H1 (cell line): ENCODE measurements around the gene LAMB3. TPM values are rescaled to one million over a fixed set of nuclear protein-coding genes. Genes with fewer than 3 reads are reported as not detected.

Experiments used
- CTCF ChIA-PET: fragments of 300-600 bp; sonication (Branson Sonifier 250); formaldehyde crosslinking; loops from one replicate; lab custom pipeline; 2021; ENCODE audit not compliant: partially characterized antibody; lab: Charles Lee
- POLR2A ChIA-PET: fragments of 300-600 bp; sonication (Branson Sonifier 250); formaldehyde crosslinking; loops from one replicate; lab custom pipeline; 2021; ENCODE audit warnings: inconsistent platforms; ENCODE audit not compliant: partially characterized antibody; lab: Charles Lee
- DNase-seq, 2 experiments: peaks; one replicate each; pipeline versions ENCODE4 v3.0.0 to v3.0.0-alpha.2; 2010 to 2022; ENCODE audit warnings: low spot score in 2 of 2, low read depth in 1 of 2, mixed read lengths in 1 of 2
- FAIRE-seq: peaks from 2 replicates; lab custom pipeline; 2011; peaks lifted over from hg19 to GRCh38; lab: Jason Lieb, UNC
- H2AFZ ChIP-seq: 2 replicates; pipeline ENCODE4 v1.8.1; 2012; ENCODE audit warnings: low read length, inconsistent platforms
- H2AK5ac ChIP-seq: 2 replicates; pipeline ENCODE4 v1.6.1; 2013; ENCODE audit warnings: low read depth, low read length
- H2BK120ac ChIP-seq: replicated peaks from 2 replicates; pipeline ENCODE3; 2013; ENCODE audit warnings: low read depth, low read length, inconsistent platforms
- H2BK12ac ChIP-seq: 2 replicates; pipeline ENCODE4 v1.6.1; 2013; ENCODE audit warnings: low read depth, low read length
- H2BK15ac ChIP-seq: 2 replicates; pipeline ENCODE4 v1.6.1; 2013; ENCODE audit warnings: low read length
- H2BK20ac ChIP-seq: 2 replicates; pipeline ENCODE4 v1.6.1; 2013; ENCODE audit warnings: low read length
- H2BK5ac ChIP-seq: 2 replicates; pipeline ENCODE4 v1.6.1; 2013; ENCODE audit warnings: low read depth, low read length
- H3K14ac ChIP-seq: 2 replicates; pipeline ENCODE4 v1.6.1; 2013; ENCODE audit warnings: inconsistent platforms; ENCODE audit not compliant: insufficient read length
- H3K18ac ChIP-seq: 2 replicates; pipeline ENCODE4 v1.6.1; 2013; ENCODE audit warnings: low read length; ENCODE audit errors: extremely low read depth
- H3K23ac ChIP-seq: 2 replicates; pipeline ENCODE4 v1.6.1; 2013; ENCODE audit warnings: inconsistent platforms; ENCODE audit not compliant: insufficient read length
- H3K23me2 ChIP-seq: 2 replicates; pipeline ENCODE4 v1.6.1; 2013; ENCODE audit warnings: low read depth, low read length
- H3K27ac ChIP-seq: 2 replicates; pipeline ENCODE4 v1.6.1; 2011; ENCODE audit warnings: low read depth, low read length, inconsistent platforms
- H3K27me3 ChIP-seq, 4 experiments: replicated peaks in 1 of 4; 1 replicate in 1 of 4; 2 replicates in 3 of 4; pipeline versions ENCODE4 v1.6.1 to v1.8.1; 2011 to 2013; ENCODE audit warnings: low read length in 3 of 4, mild to moderate bottlenecking in 3 of 4, inconsistent platforms in 2 of 4, mixed read lengths in 2 of 4, moderate library complexity in 1 of 4; ENCODE audit not compliant: control insufficient read depth in 3 of 4, insufficient read depth in 3 of 4; ENCODE audit errors: extremely low read depth in 1 of 4
- H3K36me3 ChIP-seq, 4 experiments: 2 replicates each; pipeline versions ENCODE4 v1.6.1 to v1.8.1; 2011 to 2013; ENCODE audit warnings: mild to moderate bottlenecking in 4 of 4, low read length in 3 of 4, moderate library complexity in 2 of 4, control low read depth in 1 of 4, inconsistent platforms in 1 of 4; ENCODE audit not compliant: insufficient read depth in 4 of 4, control insufficient read depth in 2 of 4
- H3K4ac ChIP-seq: replicated peaks from 2 replicates; pipeline ENCODE3; 2013; ENCODE audit warnings: low read length, low read depth, mixed read lengths, inconsistent platforms; ENCODE audit not compliant: insufficient read length
- H3K4me1 ChIP-seq, 4 experiments: replicated peaks in 1 of 4; 1 replicate in 1 of 4; 2 replicates in 3 of 4; pipeline versions ENCODE4 v1.6.1 to v1.8.1; 2011 to 2013; ENCODE audit warnings: low read length in 3 of 4, inconsistent platforms in 2 of 4, mixed read lengths in 1 of 4; ENCODE audit not compliant: insufficient read depth in 4 of 4, control insufficient read depth in 3 of 4
- H3K4me2 ChIP-seq, 2 experiments: 2 replicates each; pipeline versions ENCODE4 v1.6.1 to v1.8.1; 2011 to 2013; ENCODE audit warnings: low read depth in 2 of 2, low read length in 2 of 2, control low read depth in 1 of 2, inconsistent platforms in 1 of 2, mild to moderate bottlenecking in 1 of 2; ENCODE audit not compliant: insufficient read depth in 1 of 2
- H3K4me3 ChIP-seq, 4 experiments: fragments of 200-600, 300-600 bp in 1 of 4; sonication (generic), shearing (Covaris generic), sonication (Bioruptor Twin) in 1 of 4; 2 replicates each; pipeline versions ENCODE4 v1.5.1 to v1.8.1; 2011 to 2016; ENCODE audit warnings: low read length in 4 of 4, low read depth in 3 of 4, control low read depth in 2 of 4, inconsistent platforms in 2 of 4, mild to moderate bottlenecking in 2 of 4, mixed read lengths in 1 of 4, moderate library complexity in 1 of 4; ENCODE audit not compliant: insufficient read depth in 2 of 4; ENCODE audit errors: extremely low read depth in 1 of 4
- H3K56ac ChIP-seq: replicated peaks from 2 replicates; pipeline ENCODE3; 2013; ENCODE audit warnings: low read depth, mild to moderate bottlenecking, mixed read lengths, low read length, inconsistent platforms; ENCODE audit not compliant: insufficient read length
- H3K79me1 ChIP-seq: 2 replicates; pipeline ENCODE4 v1.6.1; 2013; ENCODE audit warnings: low read depth, low read length, control low read depth
- H3K79me2 ChIP-seq, 2 experiments: 2 replicates each; pipeline versions ENCODE4 v1.6.1 to v1.8.1; 2012 to 2013; ENCODE audit warnings: low read length in 2 of 2, mild to moderate bottlenecking in 2 of 2, inconsistent platforms in 1 of 2; ENCODE audit not compliant: insufficient read depth in 2 of 2, control insufficient read depth in 1 of 2
- H3K9ac ChIP-seq, 4 experiments: replicated peaks in 1 of 4; 1 replicate in 1 of 4; 2 replicates in 3 of 4; pipeline versions ENCODE4 v1.6.1 to v1.8.1; 2011 to 2013; ENCODE audit warnings: low read depth in 3 of 4, low read length in 3 of 4, control low read depth in 2 of 4, mild to moderate bottlenecking in 2 of 4, moderate library complexity in 2 of 4, inconsistent platforms in 1 of 4; ENCODE audit errors: extremely low read depth in 1 of 4
- H3K9me3 ChIP-seq, 2 experiments: 2 replicates each; pipeline versions ENCODE4 v1.6.1 to v1.8.1; 2012 to 2013; ENCODE audit warnings: mild to moderate bottlenecking in 2 of 2, moderate library complexity in 2 of 2, control low read depth in 1 of 2, inconsistent platforms in 1 of 2, low read depth in 1 of 2, low read length in 1 of 2, mixed read lengths in 1 of 2; ENCODE audit not compliant: insufficient read depth in 2 of 2
- H4K20me1 ChIP-seq, 2 experiments: replicated peaks in 1 of 2; 2 replicates each; pipeline versions ENCODE3 to v1.8.1; 2011 to 2013; ENCODE audit warnings: inconsistent platforms in 2 of 2, low read length in 2 of 2, mild to moderate bottlenecking in 1 of 2; ENCODE audit not compliant: insufficient read depth in 2 of 2, control insufficient read depth in 1 of 2
- H4K5ac ChIP-seq: 2 replicates; pipeline ENCODE4 v1.6.1; 2013; ENCODE audit warnings: low read length, low read depth, mixed read lengths, inconsistent platforms; ENCODE audit not compliant: insufficient read length
- H4K8ac ChIP-seq: 2 replicates; pipeline ENCODE4 v1.8.0; 2013; ENCODE audit warnings: mild to moderate bottlenecking, moderate library complexity, low read length, inconsistent platforms; ENCODE audit not compliant: insufficient read depth; ENCODE audit errors: extremely low read depth
- H4K91ac ChIP-seq: replicated peaks from 2 replicates; pipeline ENCODE3; 2013; ENCODE audit warnings: low read length, mixed read lengths, inconsistent platforms; ENCODE audit not compliant: insufficient read length
- MAX ChIP-seq: IDR thresholded peaks from 2 replicates; pipeline ENCODE4 v1.6.1; 2012; ENCODE audit warnings: inconsistent platforms
- SUZ12 ChIP-seq: fragments of 200-600 bp; sonication (generic); IDR thresholded peaks from 2 replicates; pipeline ENCODE4 v1.6.1; 2012; ENCODE audit warnings: mild to moderate bottlenecking, inconsistent platforms, low read length, moderate library complexity, mixed read lengths
- WGBS, 2 experiments: shearing (Covaris generic) in 1 of 2; methylation state at CpG; one replicate each; pipeline versions ENCODE4 v1.1.6 to v1.1.7; 2013 to 2015; ENCODE audit warnings: low lambda C conversion rate in 2 of 2, mixed read lengths in 2 of 2, inconsistent platforms in 1 of 2, low coverage in 1 of 2, missing lambda C conversion rate in 1 of 2; ENCODE audit not compliant: insufficient replicate concordance in 2 of 2, insufficient coverage in 1 of 2, insufficient read length in 1 of 2; ENCODE audit errors: extremely low coverage in 1 of 2, missing lambda C conversion rate in 1 of 2; 5-methylcytosine and 5-hydroxymethylcytosine counted together
- polyA plus RNA-seq, 7 experiments: library from polyadenylated mRNA; depleted of rRNA in 3 of 7; stranded (reverse) in 5 of 7; unstranded in 2 of 7; fragments of >200 nt in 5 of 7; fragments of 200-250 nt in 2 of 7; gene quantifications; 1 replicate in 5 of 7; 2 replicates in 1 of 7; 4 replicates in 1 of 7; pipeline versions ENCODE4 v1.2.1 to v1.2.3, GENCODE V29; 2011 to 2013; ENCODE audit warnings: missing spikeins in 2 of 7, mixed read lengths in 2 of 7
- total RNA-seq: library from RNA; stranded (reverse); fragmentation: NEBNext Ultra II Directional; extraction: Animal tissue kit (Norgen Biotek cat#: 25700); gene quantifications from 2 replicates; pipeline ENCODE4 v1.2.1, GENCODE V29; 2021

Gene LAMB3
- total and polyA plus RNA-seq, 2 of the 8 experiments (the other 6 are each of a cell fraction or from before 2014, with no cell fraction given), result 0.45 to 0.50 TPM

GRCh38 chr1:209688746-209689234 is 36.6 kb upstream of the LAMB3 start:
- H4K8ac ChIP-seq, result no peak overlapping the region
- H2AK5ac ChIP-seq, result no peak overlapping the region
- H3K36me3 ChIP-seq, result no peaks in the 10 kb centered on the region
- POLR2A ChIA-PET, result no interaction called here
- no peak overlapping the region for H4K91ac ChIP-seq
- no peaks in the 10 kb centered on the region for H4K20me1 ChIP-seq
- H3K79me1 ChIP-seq, result no peaks in the 10 kb centered on the region
- H4K5ac ChIP-seq, result no peak overlapping the region
- DNase-seq, result no peak
- no peak overlapping the region for H3K4ac ChIP-seq
- FAIRE-seq, result no peak
- H2BK120ac ChIP-seq, result no peak overlapping the region
- no peak overlapping the region for H3K14ac ChIP-seq
- no peaks in the 10 kb centered on the region for H3K79me2 ChIP-seq
- no peak overlapping the region for H2BK5ac ChIP-seq
- no peak overlapping the region for H3K56ac ChIP-seq
- H3K4me1 ChIP-seq, result peaks cover 0 to 3% (median 0%) of the 10 kb centered on the region in 4 experiments; a peak in 1 of 7 replicates
- H3K23ac ChIP-seq, result no peak overlapping the region
- no peak for TF ChIP-seq MAX
- no peak for TF ChIP-seq SUZ12
- no peak overlapping the region for H3K27ac ChIP-seq
- no peaks in the 10 kb centered on the region for H3K9me3 ChIP-seq
- WGBS, 2 experiments, result 87% methylated on average over 1 of the region's 1 CpG; no CpG with 5 or more reads in 1 of the 2 experiments
- H2BK15ac ChIP-seq, result no peak overlapping the region
- H2AFZ ChIP-seq, result no peak overlapping the region
- H2BK20ac ChIP-seq, result no peak overlapping the region
- H3K18ac ChIP-seq, result no peak overlapping the region
- H3K27me3 ChIP-seq, result no peaks in the 10 kb centered on the region; a peak in 2 of 7 replicates
- H3K4me3 ChIP-seq, result no peak overlapping the region
- CTCF ChIA-PET, result interaction anchor here (0.8 to 6.8 kb wide), 15 partner anchors 10 to 176 kb away, joined by 3 to 41 read pairs (median 7); partner anchors contain the start of genes G0S2 and LAMB3
- no peaks in the 10 kb centered on the region for H3K23me2 ChIP-seq
- H3K4me2 ChIP-seq, result no peak overlapping the region
- H3K9ac ChIP-seq, result no peak overlapping the region
- H2BK12ac ChIP-seq, result no peak overlapping the region
